ENCODE results near the gene BBS9.

GRCh38 chr7:33486633-33487032 lies 357.3 kb downstream of the BBS9 start:
- TF ChIP-seq CTCF (IDR thresholded peaks at IDR 0.05) (no peak), POLR2A (IDR thresholded peaks at IDR 0.05) (no peak)
